Esophagus mucosa (tissue), 1 donor: Measurements from ENCODE around the gene TRPV4. TPM values are rescaled to one million over a fixed set of nuclear protein-coding genes. Genes with fewer than 3 reads are reported as not detected.

Source experiments
- ATAC-seq: fragments of 200-7000 bp; cut with Tn5 transposase; one replicate; pipeline ENCODE4 v1.9.1; 2020
- total RNA-seq: library from RNA; stranded (reverse); gene quantifications from one replicate; pipeline ENCODE4 v1.2.4, GENCODE V29; 2023
- donor health status: DM: yes; HTN: yes; CAD: no.

Gene TRPV4
- total RNA-seq, 1 donor from 2014 or later: 7.3 TPM

DNA sequence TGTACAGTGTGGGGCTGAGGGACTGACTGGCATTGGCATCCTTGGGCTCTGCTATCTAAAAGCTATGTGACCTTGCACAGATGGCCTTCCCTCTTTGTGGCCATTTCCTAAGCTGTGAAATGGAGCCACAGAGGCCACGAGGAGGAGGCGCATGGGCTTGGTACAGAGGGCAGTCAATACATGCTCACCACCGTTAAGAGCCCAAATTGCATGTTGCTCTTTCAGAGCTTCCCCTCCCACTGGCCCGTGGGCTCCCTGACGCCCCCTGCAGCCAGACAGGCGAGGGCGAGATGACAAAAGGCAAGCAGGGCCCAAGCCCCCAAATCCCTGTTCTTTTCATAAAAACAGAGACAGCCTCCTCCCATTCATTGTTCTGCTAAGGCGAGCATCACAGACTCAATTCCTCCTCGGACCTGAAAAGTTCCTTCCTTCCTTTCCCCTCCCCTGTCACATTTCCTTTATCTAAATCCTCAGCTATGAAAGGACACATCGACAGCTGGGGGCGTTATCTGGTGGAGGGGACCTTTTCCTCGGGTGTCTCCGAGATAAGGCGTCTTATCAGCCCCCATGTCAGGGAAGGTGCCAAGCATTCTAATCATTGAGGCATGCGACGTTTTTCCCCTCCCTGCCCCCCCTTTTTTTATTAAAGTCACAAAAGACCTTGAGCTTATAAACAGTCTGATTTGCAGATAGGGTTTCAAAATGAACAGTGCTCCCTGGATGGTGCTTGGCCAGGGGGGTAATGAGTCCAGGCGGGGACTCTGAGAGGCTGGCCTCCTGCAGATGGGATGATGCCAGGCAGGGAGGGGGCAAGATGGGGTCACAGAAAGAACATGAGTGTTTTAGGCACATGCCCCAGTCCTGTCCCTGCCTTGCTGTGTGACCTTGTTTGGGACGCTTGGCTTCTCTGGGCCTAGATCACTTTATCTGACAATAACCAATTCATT, 93.2 kb downstream of the TRPV4 start:
- no peak for ATAC-seq

DNA sequence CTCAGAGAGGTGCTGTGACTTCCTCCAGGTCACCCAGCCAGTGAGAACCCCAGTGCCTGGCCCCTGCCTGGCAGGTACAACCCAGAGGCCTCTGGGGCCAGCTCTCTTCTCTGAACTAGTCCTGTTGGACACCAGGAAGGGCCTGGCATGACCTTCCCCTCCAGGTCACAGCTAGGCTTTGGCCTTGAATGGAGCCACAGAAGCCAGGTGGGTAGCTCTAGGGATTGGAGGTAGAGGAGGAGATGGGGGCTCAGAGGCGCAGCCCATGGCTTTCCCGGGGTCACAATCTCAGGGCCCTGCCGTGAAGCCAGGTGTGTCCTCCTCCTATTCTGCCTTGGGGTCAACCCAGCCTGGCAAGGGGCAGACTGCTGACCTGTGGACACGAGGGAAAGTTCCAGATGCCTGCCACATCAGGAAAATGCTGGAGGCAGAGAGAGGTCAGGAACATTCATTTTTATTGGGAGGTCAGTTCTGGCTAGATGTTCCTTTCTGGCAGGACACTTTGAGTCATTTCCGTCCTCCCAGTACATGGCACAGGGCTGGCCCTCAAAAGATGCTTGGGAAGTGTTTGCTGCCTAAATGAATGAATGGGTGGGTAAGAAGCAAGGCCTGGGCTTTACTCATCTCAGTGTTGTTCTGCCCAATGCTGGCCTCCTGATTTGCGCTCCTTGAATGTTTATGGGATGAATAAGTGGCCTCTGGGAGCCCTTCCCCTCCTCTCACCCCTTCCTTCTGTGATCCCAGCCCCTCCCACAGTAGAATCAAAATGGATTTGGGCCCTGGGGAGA, 94.1 kb downstream of the TRPV4 start:
- no peak for ATAC-seq

DNA sequence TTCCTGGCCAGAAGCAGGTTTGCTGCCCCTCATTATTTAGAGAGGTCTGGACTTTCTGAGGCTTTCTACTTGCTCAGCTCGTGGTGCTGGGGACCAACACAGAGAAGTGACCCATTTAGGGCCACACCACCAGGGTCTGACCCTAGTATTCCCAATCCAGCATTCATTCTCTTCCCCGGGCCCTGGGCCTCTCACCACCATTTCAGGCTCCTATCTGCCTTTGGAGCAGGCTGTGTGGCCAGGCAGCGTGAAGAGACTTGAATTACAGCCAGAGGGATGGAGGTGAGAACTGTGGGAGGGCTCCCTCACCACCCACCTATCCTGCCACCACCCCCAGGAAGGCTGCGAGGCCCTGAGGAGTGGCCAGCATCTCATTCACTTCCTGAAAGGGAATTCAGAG, 95.0 kb downstream of the TRPV4 start:
- no peak for ATAC-seq

DNA sequence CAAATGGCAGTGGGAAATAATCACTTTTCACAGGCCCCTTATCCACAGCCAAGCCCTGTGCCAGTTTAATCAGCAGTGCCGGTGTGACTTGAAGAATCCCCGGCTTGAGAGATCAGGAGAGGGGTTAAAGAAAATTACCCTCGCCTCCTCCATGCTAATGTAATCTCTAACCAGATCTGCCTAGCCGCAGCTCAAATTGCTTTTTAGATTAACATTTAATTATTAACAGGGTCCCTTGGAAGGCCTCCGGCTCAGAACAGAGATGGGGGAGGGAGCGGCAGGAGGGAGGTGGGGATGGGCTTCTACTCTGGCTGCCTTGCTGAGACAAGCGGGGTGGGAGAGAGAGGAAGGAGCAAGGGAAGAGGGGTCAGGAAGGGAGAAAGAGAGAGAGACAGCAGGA, 95.6 kb downstream of the TRPV4 start:
- no peak for ATAC-seq

DNA sequence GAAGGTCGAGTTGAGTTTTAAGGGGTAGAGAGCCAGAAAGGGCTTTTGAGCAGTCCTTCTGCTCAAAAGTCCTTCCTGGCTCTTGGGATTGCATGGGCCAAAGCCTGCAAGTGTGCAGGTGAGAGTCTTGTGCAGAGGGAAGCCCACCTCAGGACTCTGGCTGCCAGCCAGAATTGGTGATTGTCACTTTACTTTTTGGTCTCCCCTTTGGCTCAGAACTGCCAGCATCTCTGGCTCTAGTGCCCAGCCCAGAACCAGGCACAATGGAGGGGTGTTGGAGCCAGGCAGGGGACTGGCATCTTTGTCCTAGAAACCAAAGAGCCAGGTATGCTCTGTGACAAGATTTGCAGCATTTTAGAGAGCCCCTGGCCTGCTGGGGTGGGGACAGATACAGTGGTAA, 96.1 kb downstream of the TRPV4 start:
- ATAC-seq: no peak

DNA sequence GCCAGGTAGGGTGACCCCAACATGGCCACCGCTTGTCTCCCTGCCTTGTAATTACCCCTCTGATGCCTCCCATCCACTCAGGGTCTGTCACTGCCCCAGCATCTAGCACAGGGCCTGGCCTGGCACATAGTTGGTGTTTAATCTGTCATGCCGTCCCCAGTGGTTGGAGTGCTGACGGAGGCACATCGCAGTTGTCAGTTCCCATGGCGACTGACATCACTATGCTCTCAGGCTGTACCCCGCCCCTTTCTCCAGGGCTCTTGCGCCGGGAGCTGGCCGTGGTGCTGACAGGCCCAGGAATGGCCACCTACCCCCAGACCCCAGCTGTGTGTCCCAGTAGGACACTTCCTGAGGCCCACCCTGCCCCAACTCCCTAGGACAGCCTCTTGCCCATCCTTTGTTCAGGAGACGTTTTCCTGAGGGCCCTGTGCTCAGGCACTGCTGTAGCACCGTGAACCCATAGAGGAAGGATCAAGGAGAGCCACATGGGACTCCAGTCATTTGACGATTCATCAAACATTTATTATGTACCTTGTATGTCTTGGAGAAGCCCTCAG, 96.6 kb downstream of the TRPV4 start:
- peak; percentile 32 for ATAC-seq

DNA sequence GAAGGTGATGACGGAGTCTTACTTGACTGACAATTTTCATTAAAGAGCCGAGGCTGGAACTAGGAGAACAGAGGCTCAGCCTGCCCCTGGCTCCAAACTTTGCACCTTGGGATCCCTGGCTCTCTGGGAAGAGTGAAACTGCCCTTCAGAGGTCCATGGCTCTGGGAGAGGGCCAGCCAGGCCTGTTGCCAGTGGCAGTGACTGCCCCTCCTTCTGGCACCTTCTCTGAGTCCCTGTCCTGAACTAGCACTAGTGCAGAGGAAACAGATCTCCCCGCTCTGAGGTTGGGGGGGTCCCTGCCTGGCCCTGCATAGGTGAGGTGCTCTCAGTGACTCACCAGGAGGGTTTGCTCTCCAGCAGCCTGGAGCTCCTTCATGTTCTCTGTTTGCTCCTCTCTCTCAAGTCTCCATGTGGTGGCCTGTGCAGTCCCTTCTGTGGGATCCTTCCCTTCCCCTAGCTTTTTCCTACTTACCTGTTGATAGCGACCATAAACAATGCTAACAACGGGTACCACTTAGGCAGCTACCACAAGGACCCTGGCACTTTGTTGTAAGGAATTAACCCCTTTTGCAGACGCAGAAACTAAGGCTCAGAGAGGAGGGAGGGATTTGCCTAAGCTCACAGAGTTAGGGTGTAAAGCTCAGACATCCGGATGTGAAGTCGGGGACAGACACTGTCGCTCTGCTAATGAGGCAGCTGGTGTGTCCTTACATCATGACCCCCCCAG, 97.2 kb downstream of the TRPV4 start:
- peak; percentile 19 for ATAC-seq

DNA sequence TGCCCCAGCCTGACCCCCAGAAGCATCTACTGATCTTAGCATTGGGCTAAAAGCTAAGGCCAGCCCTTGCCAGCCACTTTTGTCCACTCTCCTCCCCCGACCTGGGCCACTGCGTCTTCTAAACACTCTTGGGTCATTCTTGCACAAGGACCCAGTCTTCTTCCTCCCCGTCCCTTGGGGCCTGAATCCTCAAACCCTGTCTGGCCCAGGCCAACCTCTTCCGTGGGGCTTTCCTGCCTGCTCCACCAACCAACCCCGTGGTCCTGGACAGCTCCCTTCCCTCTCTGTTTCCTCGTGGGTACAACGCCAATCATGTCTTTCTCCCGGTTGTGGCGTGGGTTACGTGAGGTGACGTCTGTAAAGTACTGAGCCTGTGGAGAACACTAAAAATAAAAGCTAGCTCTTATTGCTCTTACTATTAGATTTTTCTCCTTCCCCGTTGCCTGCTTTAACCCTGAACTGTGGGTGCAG, 98.1 kb downstream of the TRPV4 start:
- no peak for ATAC-seq

DNA sequence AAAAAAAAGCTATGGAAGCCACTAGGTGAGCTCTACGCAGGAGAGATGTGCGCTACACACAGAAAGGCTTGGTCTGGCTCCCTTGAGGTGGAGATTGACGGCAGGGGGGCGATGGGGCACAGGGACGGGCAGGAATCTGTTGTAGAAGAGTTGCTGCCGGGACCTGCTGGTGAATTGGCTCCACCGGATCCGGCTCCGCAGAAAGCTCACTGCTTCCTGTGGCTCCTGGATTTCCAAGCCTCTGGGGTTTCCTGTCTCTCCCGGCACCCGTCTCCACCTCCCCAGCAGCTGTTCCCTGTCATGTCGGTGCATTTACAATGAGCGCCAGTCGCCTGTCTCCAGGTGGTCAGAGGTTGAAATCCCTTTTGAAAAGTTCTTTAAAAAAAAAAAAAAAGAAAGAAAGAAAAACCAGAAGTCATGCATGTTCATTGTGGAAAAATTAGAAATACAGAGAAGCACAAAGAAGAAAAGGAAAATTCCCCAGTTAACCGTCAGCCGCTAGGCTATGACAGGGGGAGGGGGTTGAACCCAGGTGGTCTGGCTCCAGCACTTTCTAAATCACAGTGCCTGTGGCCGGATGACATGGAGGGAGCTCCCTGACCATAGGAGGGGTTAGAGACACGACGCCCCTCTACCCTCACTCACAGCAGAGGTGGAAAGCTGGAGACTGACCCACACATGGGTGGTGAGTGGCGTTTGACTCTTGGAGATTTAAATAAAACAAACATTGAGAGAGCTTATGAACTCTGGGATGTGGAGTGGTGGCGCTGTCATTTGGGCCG, 98.8 kb downstream of the TRPV4 start:
- ATAC-seq: no peak

Other genes with a start within 250 kb of the TRPV4 start
- gene FAM222A, start 119.6 kb downstream of the TRPV4 start, total RNA-seq: 5.4 TPM
- 362 TPM for gene GLTP, start 47.1 kb upstream of the TRPV4 start, total RNA-seq
- gene TCHP, start 66.9 kb upstream of the TRPV4 start, total RNA-seq: 13.1 TPM
- gene GIT2, start 163.0 kb upstream of the TRPV4 start, total RNA-seq: 16.3 TPM
- gene ANKRD13A, start 166.0 kb upstream of the TRPV4 start, total RNA-seq: 31.8 TPM
- 3.3 TPM for gene C12orf76, start 215.1 kb upstream of the TRPV4 start, total RNA-seq